IMR-90 (cell line): ENCODE data around the gene VAC14. TPM values are rescaled to one million over a fixed set of nuclear protein-coding genes. Genes with fewer than 3 reads are reported as not detected.
A peak's percentile ranks its signal among the peaks of the same experiment; 100 is the strongest.

ENCODE experiments used
- ATAC-seq: fragments of 200-7000 bp; cut with Tn5 transposase; 2 replicates; pipeline ENCODE4 v1.9.1; 2020; ENCODE audit warnings: low read depth, mild to moderate bottlenecking, moderate library complexity
- BruUV-seq: library from RNA; stranded (reverse); fragments of 400-500 nt; replicated peaks from 2 replicates; lab custom pipeline; 2021; lab: Mats Ljungman, UMichigan
- CTCF ChIA-PET: fragments of 300-600 bp; formaldehyde crosslinking; extraction: SDS; loops from one replicate; lab custom pipeline; 2021; ENCODE audit warnings: antibody characterized with exemption; lab: Yijun Ruan, JAX
- POLR2A ChIA-PET: fragments of 300-600 bp; sonication (Branson Sonifier 250); formaldehyde crosslinking; loops from one replicate; lab custom pipeline; 2022; ENCODE audit warnings: antibody characterized with exemption; ENCODE audit not compliant: unreplicated experiment; lab: Charles Lee
- DNase-seq: peaks from one replicate; pipeline ENCODE4 v3.0.0; 2013
- H2AFZ ChIP-seq: replicated peaks from 2 replicates; pipeline ENCODE3; 2013; ENCODE audit warnings: low read length, mild to moderate bottlenecking; ENCODE audit not compliant: poor library complexity
- H2AK5ac ChIP-seq: 2 replicates; pipeline ENCODE4 v1.6.1; 2013; ENCODE audit warnings: low read depth, low read length, inconsistent platforms
- H2AK9ac ChIP-seq: replicated peaks from 2 replicates; pipeline ENCODE3; 2013; ENCODE audit warnings: mild to moderate bottlenecking, low read depth, low read length, moderate library complexity; ENCODE audit not compliant: poor library complexity
- H2BK120ac ChIP-seq: 2 replicates; pipeline ENCODE4 v1.6.1; 2013; ENCODE audit warnings: low read depth, low read length, inconsistent platforms
- H2BK15ac ChIP-seq: 3 replicates; pipeline ENCODE4 v1.6.1; 2013; ENCODE audit warnings: low read depth, low read length, inconsistent platforms
- H2BK20ac ChIP-seq: 2 replicates; pipeline ENCODE4 v1.6.1; 2013; ENCODE audit warnings: low read depth, mild to moderate bottlenecking, inconsistent platforms, low read length, moderate library complexity
- H2BK5ac ChIP-seq: 2 replicates; pipeline ENCODE4 v1.6.1; 2013; ENCODE audit warnings: mild to moderate bottlenecking, low read depth, low read length, inconsistent platforms; ENCODE audit not compliant: poor library complexity, severe bottlenecking
- H3K14ac ChIP-seq: replicated peaks from 2 replicates; pipeline ENCODE4 v1.6.1; 2013; ENCODE audit warnings: low read depth, low read length, inconsistent platforms
- H3K18ac ChIP-seq: 2 replicates; pipeline ENCODE4 v1.6.1; 2013; ENCODE audit warnings: low read depth, low read length, control low read depth
- H3K23ac ChIP-seq: 2 replicates; pipeline ENCODE4 v1.6.1; 2013; ENCODE audit warnings: low read depth, low read length, inconsistent platforms
- H3K27ac ChIP-seq: 2 replicates; pipeline ENCODE4 v1.5.1; 2013; ENCODE audit warnings: mild to moderate bottlenecking, control low read depth, low read length; ENCODE audit not compliant: insufficient read depth
- H3K27me3 ChIP-seq: 2 replicates; pipeline ENCODE4 v1.6.1; 2013; ENCODE audit warnings: low read length; ENCODE audit not compliant: control insufficient read depth, insufficient read depth
- H3K36me3 ChIP-seq: 2 replicates; pipeline ENCODE4 v1.6.1; 2013; ENCODE audit warnings: low read length, mixed read lengths; ENCODE audit not compliant: control insufficient read depth, insufficient read depth
- H3K4ac ChIP-seq: 2 replicates; pipeline ENCODE4 v1.6.1; 2013; ENCODE audit warnings: low read depth, low read length, inconsistent platforms
- H3K4me1 ChIP-seq: 2 replicates; pipeline ENCODE4 v1.6.1; 2013; ENCODE audit warnings: low read length, mixed read lengths; ENCODE audit not compliant: control insufficient read depth, insufficient read depth
- H3K4me2 ChIP-seq: 2 replicates; pipeline ENCODE4 v1.6.1; 2013; ENCODE audit warnings: low read depth, mild to moderate bottlenecking, control low read depth, low read length, moderate library complexity
- H3K4me3 ChIP-seq: 2 replicates; pipeline ENCODE4 v1.5.1; 2013; ENCODE audit warnings: low read depth, mild to moderate bottlenecking, control low read depth, low read length, moderate library complexity; ENCODE audit not compliant: insufficient read depth
- H3K56ac ChIP-seq: 2 replicates; pipeline ENCODE4 v1.6.1; 2013; ENCODE audit warnings: low read length, inconsistent platforms; ENCODE audit not compliant: insufficient read depth; ENCODE audit errors: extremely low read depth
- H3K79me1 ChIP-seq, 2 experiments: 2 replicates each; pipeline ENCODE4 v1.6.1; 2013; ENCODE audit warnings: low read length in 2 of 2, inconsistent platforms in 1 of 2, low read depth in 1 of 2
- H3K9ac ChIP-seq: 2 replicates; pipeline ENCODE4 v1.6.1; 2013; ENCODE audit warnings: low read depth, low read length, control low read depth
- H3K9me1 ChIP-seq: 2 replicates; pipeline ENCODE4 v1.6.1; 2013; ENCODE audit warnings: low read length, inconsistent platforms; ENCODE audit not compliant: insufficient read depth
- H3K9me3 ChIP-seq: 2 replicates; pipeline ENCODE4 v1.6.1; 2013; ENCODE audit warnings: low read length; ENCODE audit not compliant: control insufficient read depth, insufficient read depth
- H4K20me1 ChIP-seq: 2 replicates; pipeline ENCODE4 v1.6.1; 2013; ENCODE audit warnings: low read length, inconsistent platforms; ENCODE audit not compliant: insufficient read depth
- H4K5ac ChIP-seq: 2 replicates; pipeline ENCODE4 v1.6.1; 2013; ENCODE audit warnings: mild to moderate bottlenecking, low read depth, low read length, control low read depth
- H4K8ac ChIP-seq, 2 experiments: 2 replicates each; pipeline ENCODE4 v1.6.1; 2013; ENCODE audit warnings: low read depth in 2 of 2, low read length in 2 of 2, control low read depth in 1 of 2, inconsistent platforms in 1 of 2
- H4K91ac ChIP-seq: 2 replicates; pipeline ENCODE4 v1.6.1; 2013; ENCODE audit warnings: low read depth, low read length, inconsistent platforms; ENCODE audit not compliant: insufficient read depth
- NFE2L2 ChIP-seq: fragments of 150-350 bp; IDR thresholded peaks from 2 replicates; pipeline ENCODE4 v1.6.1; 2016; ENCODE audit warnings: low read depth, mild to moderate bottlenecking, low read length
- WGBS, 2 experiments: methylation state at CpG; one replicate each; pipeline versions ENCODE4 v1.1.5 to v1.1.7; 2013; ENCODE audit warnings: missing lambda C conversion rate in 2 of 2; ENCODE audit not compliant: insufficient read length in 1 of 2; ENCODE audit errors: extremely low coverage in 2 of 2; 5-methylcytosine and 5-hydroxymethylcytosine counted together
- dilution Hi-C: fragments of 300-500 bp; cut with HindIII; formaldehyde crosslinking; loops from one replicate; pipeline ENCODE4 v1.14.3; 2018; ENCODE audit warnings: low sequenced_read_pairs; ENCODE audit not compliant: unreplicated experiment
- in situ Hi-C: fragments of 300-500 bp; cut with MboI; formaldehyde crosslinking; loops from 3 replicates; pipeline ENCODE4 v1.14.3; 2019; ENCODE audit warnings: low sequenced_read_pairs, inconsistent platforms, mixed read lengths
- intact Hi-C: fragments of 100-400 bp; cut with micrococcal nuclease; formaldehyde crosslinking; loops from 2 replicates; pipeline ENCODE4 v1.10.0; 2022
- polyA plus RNA-seq, 3 experiments: library from polyadenylated mRNA; depleted of rRNA; stranded (reverse); fragments of >200 nt; gene quantifications; 2 replicates each; pipeline ENCODE4 v1.2.3, GENCODE V29; 2012; ENCODE audit warnings: low replicate concordance in 1 of 3
- total RNA-seq: library from RNA; depleted of rRNA; stranded (reverse); fragments of >200 nt; gene quantifications from 2 replicates; pipeline ENCODE4 v1.2.3, GENCODE V29; 2012
- TF ChIP-seq, protein P1 (sequence below): fragments of 150-350 bp; IDR thresholded peaks from 2 replicates; pipeline ENCODE4 v1.6.1; 2017; ENCODE audit warnings: mild to moderate bottlenecking, antibody characterized with exemption, low read length, low read depth

The VAC14 gene
- total and polyA plus RNA-seq, 2 of the 4 experiments (the other 2 are of a cell fraction), result 21.1 to 40.2 TPM

DNA sequence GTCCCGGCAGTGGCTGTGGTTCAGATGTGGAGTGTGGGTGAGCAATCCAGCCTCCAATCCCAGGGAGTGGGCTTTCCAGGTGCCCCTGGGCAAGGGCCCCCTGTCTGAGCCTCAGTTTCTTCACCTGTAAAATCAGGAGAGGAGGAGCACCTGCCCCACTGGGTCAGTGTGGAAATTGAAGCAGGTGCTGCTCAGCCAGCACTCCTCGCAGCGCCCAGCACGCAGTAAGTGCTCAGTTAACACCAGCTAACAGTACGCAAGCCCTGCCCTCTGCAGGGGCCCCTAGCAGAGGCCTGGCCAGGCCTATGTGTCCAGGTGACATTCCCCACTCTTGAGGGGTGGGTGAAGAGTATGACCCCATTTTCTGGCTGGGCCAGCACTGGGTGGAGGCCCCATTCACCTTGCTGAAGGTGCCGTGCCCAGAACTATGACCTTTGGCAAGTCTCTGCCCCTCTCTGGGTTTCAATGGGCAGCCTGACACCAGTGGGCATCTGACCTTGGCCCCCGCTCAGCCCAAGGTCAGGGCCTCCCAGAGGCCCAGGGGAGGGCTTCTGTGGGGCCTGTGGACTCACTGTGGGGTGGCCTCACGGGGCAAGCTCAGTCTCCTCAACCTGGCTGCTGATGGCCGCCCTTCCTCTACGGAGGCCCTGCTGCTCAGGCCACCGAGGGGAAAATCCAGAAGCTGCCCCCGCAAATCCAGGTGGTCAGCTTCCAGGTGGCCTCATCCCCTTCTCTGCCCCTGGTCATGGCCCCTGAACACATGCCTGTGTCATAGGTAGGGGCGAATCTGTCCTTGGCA lies 117.6 kb downstream of the VAC14 start:
- Histone ChIP-seq H3K9me3 (no peaks in the 10 kb centered on the region), H3K4ac (peak overlapping the region; percentile 2), H3K18ac (no peak overlapping the region), H3K4me3 (peak overlapping the region; percentile 90; the same call in 1 of the 2 replicates), H3K4me1 (peaks cover 53% of the 10 kb centered on the region), H2BK20ac (no peak overlapping the region), H2AK9ac (peak overlapping the region; percentile 7), H3K9ac (peak overlapping the region; percentile 64), H4K8ac (no peak overlapping the region; a peak in 1 of 4 replicates), H3K36me3 (peaks cover 34% of the 10 kb centered on the region), H2AFZ (no peak overlapping the region), H4K91ac (no peak overlapping the region), H3K27ac (peak overlapping the region; percentile 16; the same call in 1 of the 2 replicates), H4K5ac (no peak overlapping the region), H4K20me1 (peaks cover 64% of the 10 kb centered on the region), H3K23ac (peak overlapping the region; percentile 45), H3K14ac (peak overlapping the region; percentile 14; the same call in 1 of the 2 replicates), H3K56ac (no peak overlapping the region), H3K9me1 (peaks cover 20% of the 10 kb centered on the region), H2AK5ac (peak overlapping the region; percentile 6; the same call in 1 of the 2 replicates), H2BK5ac (no peak overlapping the region), H3K4me2 (peak overlapping the region; percentile 78), H2BK120ac (no peak overlapping the region), H3K79me1 (peaks cover 8 to 71% of the 10 kb centered on the region in 2 experiments), H2BK15ac (no peak overlapping the region; the same call in 2 of the 3 replicates), H3K27me3 (no peaks in the 10 kb centered on the region)
- POLR2A ChIA-PET, result no interaction called here
- CTCF ChIA-PET, result interaction anchor here (1.1 kb wide), 1 partner anchor 88 kb away, joined by 3 read pairs; no protein-coding TSS in a partner anchor
- dilution Hi-C loops, result no loop called here
- no peak for TF ChIP-seq NFE2L2
- TF ChIP-seq, protein P1, sequence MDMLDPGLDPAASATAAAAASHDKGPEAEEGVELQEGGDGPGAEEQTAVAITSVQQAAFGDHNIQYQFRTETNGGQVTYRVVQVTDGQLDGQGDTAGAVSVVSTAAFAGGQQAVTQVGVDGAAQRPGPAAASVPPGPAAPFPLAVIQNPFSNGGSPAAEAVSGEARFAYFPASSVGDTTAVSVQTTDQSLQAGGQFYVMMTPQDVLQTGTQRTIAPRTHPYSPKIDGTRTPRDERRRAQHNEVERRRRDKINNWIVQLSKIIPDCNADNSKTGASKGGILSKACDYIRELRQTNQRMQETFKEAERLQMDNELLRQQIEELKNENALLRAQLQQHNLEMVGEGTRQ, result no peak
- no peak for ATAC-seq
- in situ Hi-C loops, result loop anchor here (5.0 to 25.0 kb wide), 2 partner anchors 84 to 679 kb away; partner anchors contain the start of gene CALB2
- WGBS, 2 experiments, result 84% methylated on average over 6 of the region's 13 CpGs; no CpG with 5 or more reads in 1 of the 2 experiments
- no TSS peak for BruUV-seq
- no peak for DNase-seq
- intact Hi-C loops, result no loop called here
